HG03354 (cell line): ENCODE measurements around the gene FBLIM1.
"Not testable (repeated sequence)": the region's sequence is repeated elsewhere in the genome, so short reads cannot be mapped to it uniquely, and the experiment has no call there.

ENCODE experiments used
- ATAC-seq: cut with Tn5 transposase; IDR thresholded peaks from one replicate; pipeline ENCODE4 v1.9.1; 2021; ENCODE audit warnings: mild to moderate bottlenecking; ENCODE audit not compliant: unreplicated experiment, poor library complexity, severe bottlenecking

FBLIM1 gene

GRCh38 chr1:15802234-15802965 lies 43.8 kb downstream of the FBLIM1 start:
- no peak for ATAC-seq

DNA sequence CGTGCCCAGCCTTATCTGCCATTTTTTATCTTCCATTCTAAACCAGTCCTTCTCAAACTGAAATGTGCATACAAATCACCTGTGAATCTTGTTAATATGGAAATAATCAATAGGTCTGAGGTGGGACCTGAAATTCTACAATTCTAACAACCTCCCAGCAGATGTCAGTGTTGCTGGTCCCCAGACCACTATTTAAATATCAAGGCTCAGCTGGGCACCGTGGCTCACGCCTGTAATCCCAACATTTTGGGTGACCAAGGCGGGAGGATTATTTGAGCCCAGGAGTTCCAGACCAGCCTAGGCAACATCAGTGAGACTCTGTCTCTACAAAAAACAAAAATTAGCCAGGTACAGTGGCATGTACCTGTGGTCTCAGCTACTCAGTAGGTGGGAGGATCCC lies 44.8 kb downstream of the FBLIM1 start:
- no peak for ATAC-seq

- ATAC-seq: no peak
Measured at GRCh38 chr1:15804060-15804459, 45.5 kb downstream of the FBLIM1 start.

GRCh38 chr1:15807121-15807520 lies 48.5 kb downstream of the FBLIM1 start:
- no peak for ATAC-seq

DNA sequence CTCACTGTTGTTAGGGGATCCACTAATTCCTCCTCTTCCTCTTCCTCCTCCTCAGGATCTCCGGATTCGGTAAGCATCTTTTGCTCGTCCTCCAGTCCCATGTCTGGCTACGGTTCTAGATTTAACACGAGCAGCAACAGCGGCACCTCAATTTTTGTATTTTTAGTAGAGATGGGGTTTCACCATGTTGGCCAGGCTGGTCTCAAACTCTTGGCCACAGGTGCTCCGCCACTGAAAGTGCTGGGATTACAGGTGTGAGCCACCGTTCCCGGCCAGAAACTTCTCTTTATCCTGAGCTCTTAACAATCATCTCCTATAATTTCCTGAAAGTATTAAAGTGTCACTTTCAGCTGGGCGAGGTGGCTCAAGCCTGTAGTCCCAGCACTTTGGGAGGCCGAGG lies 49.0 kb downstream of the FBLIM1 start, which contains the start of gene UQCRHL:
Gene UQCRHL, minus strand, starts transcription at position 101 of the 400 bp plus-strand sequence. Its CDS starts 0 bp downstream, at position 101.
- not testable (repeated sequence) for ATAC-seq

DNA sequence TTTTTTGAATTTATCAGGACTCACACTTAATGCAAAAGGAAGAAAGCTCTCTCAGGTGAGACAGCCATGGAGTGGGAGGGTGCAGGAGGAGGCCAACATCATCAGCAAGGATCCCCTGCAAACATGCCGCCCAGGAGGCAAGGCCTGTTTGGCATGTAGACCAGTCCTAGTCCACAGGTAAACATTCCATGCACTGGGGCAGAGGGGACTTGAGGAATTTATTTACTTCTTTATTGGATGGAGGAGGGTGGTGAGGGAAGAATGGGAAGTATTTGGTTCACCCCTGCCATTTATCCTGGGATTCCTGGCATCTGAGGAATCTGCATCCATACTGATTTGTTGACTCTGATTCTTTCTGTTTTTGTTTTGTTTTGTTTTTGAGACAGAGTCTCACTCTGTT lies 50.4 kb downstream of the FBLIM1 start:
- no peak for ATAC-seq

DNA sequence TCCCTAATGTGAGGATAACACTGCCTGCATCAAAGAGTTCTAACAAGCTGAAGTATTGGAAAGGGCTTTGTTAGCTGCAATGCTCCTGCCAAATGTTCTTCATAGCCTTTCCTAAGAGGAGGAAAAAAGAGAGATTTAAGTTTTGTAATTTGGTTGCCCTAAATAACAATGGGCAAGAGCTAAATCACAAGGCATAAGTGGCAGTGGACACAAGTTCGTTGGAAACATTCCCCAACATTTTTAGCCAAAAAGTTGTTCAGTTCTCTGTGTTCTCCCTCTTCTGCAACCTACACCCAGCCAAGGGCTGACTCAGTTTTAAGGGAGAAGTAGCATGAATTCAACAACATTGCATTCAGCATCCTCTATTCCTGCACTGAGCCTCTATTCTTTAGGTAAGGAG lies 51.5 kb downstream of the FBLIM1 start:
- no peak for ATAC-seq

DNA sequence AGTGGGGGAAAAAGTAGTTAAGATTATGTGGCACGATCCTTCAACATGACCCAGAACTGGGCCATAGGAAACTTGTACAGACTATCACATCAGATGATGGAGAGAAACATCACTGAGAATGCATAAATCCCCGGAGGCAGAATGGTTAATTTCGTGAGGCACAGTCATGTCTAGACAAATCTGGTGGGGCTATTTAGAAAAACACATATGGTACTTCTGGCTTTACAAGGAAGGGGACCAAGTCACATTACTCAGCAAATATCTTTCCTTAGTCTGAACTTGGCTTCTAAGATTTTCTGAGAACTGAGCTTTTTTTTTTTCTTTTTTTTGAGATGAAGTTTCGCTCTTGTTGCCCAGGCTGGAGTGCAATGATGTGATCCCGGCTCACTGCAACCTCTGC lies 58.1 kb downstream of the FBLIM1 start:
- no peak for ATAC-seq

- no peak for ATAC-seq
Measured at GRCh38 chr1:15820478-15820877, 61.9 kb downstream of the FBLIM1 start.

- ATAC-seq: no peak
Measured at GRCh38 chr1:15825800-15826199, 67.2 kb downstream of the FBLIM1 start.

DNA sequence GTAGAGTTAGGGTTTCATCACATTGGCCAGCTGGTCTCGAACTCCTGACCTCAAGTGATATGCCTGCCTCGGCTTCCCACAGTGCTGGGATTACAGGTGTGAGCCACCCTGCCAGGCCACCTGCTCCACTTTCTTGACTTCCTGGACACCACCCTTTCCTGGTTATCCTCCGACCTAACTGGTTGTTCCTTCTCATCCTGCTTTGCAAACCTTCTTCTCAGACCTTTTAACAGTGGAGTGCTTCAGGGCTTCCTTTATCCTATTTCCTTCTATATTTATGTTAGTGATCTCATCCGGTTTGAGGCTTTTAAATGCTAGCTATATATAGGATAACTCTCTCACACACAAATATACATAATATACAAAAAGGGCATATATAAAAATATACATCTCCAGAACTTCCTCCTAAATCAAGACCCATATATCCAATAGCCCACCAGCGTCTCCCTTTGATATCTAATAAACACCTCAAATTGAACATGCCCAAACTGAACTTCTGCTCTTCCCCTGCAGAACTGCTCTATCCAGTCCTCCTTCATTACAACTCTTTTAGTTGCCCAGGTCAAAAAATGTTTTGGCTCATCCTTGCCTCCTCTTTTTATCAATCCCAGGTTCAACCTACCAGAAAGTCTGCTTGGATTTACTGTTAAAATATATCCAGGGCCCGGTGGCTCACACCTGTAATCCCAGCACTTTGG lies 68.4 kb downstream of the FBLIM1 start:
- no peak for ATAC-seq

DNA sequence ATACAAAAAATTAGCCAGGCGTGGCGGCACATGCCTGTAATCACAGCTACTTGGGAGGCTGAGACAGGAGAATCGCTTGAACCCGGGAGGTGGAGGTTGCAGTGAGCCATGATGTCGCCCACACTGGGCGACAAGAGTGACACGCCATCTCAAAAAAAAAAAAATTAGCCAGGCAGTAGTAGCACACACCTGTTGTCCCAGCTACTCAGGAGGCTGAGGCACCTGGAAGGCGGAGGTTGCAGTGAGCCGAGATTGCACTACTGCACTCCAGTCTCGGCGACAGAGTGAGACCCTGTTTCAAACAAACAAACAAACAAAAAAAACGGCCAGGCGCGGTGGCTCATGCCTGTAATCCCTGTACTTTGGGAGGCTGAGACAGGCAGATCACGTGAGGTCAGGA lies 69.0 kb downstream of the FBLIM1 start:
- not testable (repeated sequence) for ATAC-seq

GRCh38 chr1:15828931-15829330 lies 70.3 kb downstream of the FBLIM1 start:
- ATAC-seq: not testable (repeated sequence)

DNA sequence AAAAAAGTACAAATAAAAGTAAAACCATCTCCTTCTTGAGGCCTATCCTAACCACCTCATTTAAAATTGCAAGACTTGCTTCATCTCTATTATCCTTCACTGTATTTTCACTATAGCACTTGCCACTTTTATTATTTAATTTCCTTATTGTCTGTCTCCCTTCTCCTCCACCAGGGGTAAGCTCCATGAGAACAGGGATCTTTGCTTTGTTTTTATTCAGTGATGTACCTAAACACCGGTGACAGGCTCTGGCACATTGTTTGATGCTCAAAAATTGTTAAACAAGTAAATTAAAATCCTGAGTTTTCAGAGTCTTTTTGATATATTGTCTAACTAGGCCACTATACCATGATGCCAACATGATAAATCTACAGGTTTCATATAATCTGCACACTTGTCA lies 71.7 kb downstream of the FBLIM1 start:
- ATAC-seq: no peak

GRCh38 chr1:15833069-15833679 lies 74.6 kb downstream of the FBLIM1 start:
- ATAC-seq: no peak

- no peak for ATAC-seq
Measured at GRCh38 chr1:15833842-15834405, 75.3 kb downstream of the FBLIM1 start.

- peak; percentile 48 for ATAC-seq
Measured at GRCh38 chr1:15834406-15835204, 76.0 kb downstream of the FBLIM1 start.

- peak; percentile 14 for ATAC-seq
Measured at GRCh38 chr1:15835205-15835740, 76.7 kb downstream of the FBLIM1 start.

DNA sequence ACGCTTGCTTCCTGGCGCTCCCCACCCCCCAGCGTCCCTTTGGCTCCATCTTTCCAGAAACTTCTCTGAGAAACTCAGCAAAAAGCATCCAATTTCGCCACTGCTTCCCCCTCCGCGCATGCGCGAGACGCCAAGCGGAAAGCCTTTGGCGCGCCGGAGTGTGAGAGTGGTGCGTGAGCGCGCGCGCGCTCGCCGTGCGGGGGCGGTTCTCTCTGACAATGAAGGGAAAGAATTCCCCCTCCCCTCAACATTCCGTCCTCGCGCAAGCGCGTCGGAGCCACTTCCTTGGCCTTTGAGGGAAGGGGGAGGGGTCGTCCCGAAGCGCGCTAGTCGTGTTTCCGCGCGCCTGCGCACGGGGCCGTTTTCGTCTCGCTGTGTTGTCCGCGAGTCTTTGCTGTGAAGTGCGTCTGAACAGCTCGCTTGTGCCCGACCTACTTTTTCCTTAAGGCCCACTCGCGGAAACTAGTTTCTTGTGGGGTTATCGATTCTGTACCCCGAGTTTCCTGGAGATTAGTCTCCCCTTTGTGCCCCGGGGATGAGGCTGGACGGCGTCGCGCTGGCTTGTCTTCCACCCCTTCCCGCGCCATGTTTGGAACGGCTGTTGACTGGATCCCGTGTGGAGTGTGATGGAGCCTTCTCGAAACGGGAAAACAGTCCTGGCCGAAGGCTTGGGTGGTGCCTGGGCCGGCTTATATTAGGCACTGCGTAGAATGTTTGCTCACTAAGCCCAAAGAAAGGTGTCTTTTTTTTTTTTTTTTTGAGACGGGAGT lies 77.3 kb downstream of the FBLIM1 start:
- peak; percentile 49 for ATAC-seq
